IMR-90 (cell line): ENCODE results near the gene TNP1. TPM values are rescaled to one million over a fixed set of nuclear protein-coding genes. Genes with fewer than 3 reads are reported as not detected.

Experiments used
- ATAC-seq: fragments of 200-7000 bp; cut with Tn5 transposase; 2 replicates; pipeline ENCODE4 v1.9.1; 2020; ENCODE audit warnings: low read depth, mild to moderate bottlenecking, moderate library complexity
- BruUV-seq: library from RNA; stranded (reverse); fragments of 400-500 nt; replicated peaks from 2 replicates; lab custom pipeline; 2021; lab: Mats Ljungman, UMichigan
- CTCF ChIA-PET: fragments of 300-600 bp; formaldehyde crosslinking; extraction: SDS; loops from one replicate; lab custom pipeline; 2021; ENCODE audit warnings: antibody characterized with exemption; lab: Yijun Ruan, JAX
- POLR2A ChIA-PET: fragments of 300-600 bp; sonication (Branson Sonifier 250); formaldehyde crosslinking; loops from one replicate; lab custom pipeline; 2022; ENCODE audit warnings: antibody characterized with exemption; ENCODE audit not compliant: unreplicated experiment; lab: Charles Lee
- DNase-seq: peaks from one replicate; pipeline ENCODE4 v3.0.0; 2013
- H2AFZ ChIP-seq: replicated peaks from 2 replicates; pipeline ENCODE3; 2013; ENCODE audit warnings: low read length, mild to moderate bottlenecking; ENCODE audit not compliant: poor library complexity
- H2AK5ac ChIP-seq: 2 replicates; pipeline ENCODE4 v1.6.1; 2013; ENCODE audit warnings: low read depth, low read length, inconsistent platforms
- H2AK9ac ChIP-seq: replicated peaks from 2 replicates; pipeline ENCODE3; 2013; ENCODE audit warnings: mild to moderate bottlenecking, low read depth, low read length, moderate library complexity; ENCODE audit not compliant: poor library complexity
- H2BK120ac ChIP-seq: 2 replicates; pipeline ENCODE4 v1.6.1; 2013; ENCODE audit warnings: low read depth, low read length, inconsistent platforms
- H2BK15ac ChIP-seq: 3 replicates; pipeline ENCODE4 v1.6.1; 2013; ENCODE audit warnings: low read depth, low read length, inconsistent platforms
- H2BK20ac ChIP-seq: 2 replicates; pipeline ENCODE4 v1.6.1; 2013; ENCODE audit warnings: low read depth, mild to moderate bottlenecking, inconsistent platforms, low read length, moderate library complexity
- H2BK5ac ChIP-seq: 2 replicates; pipeline ENCODE4 v1.6.1; 2013; ENCODE audit warnings: mild to moderate bottlenecking, low read depth, low read length, inconsistent platforms; ENCODE audit not compliant: poor library complexity, severe bottlenecking
- H3K14ac ChIP-seq: replicated peaks from 2 replicates; pipeline ENCODE4 v1.6.1; 2013; ENCODE audit warnings: low read depth, low read length, inconsistent platforms
- H3K18ac ChIP-seq: 2 replicates; pipeline ENCODE4 v1.6.1; 2013; ENCODE audit warnings: low read depth, low read length, control low read depth
- H3K23ac ChIP-seq: 2 replicates; pipeline ENCODE4 v1.6.1; 2013; ENCODE audit warnings: low read depth, low read length, inconsistent platforms
- H3K27ac ChIP-seq: 2 replicates; pipeline ENCODE4 v1.5.1; 2013; ENCODE audit warnings: mild to moderate bottlenecking, control low read depth, low read length; ENCODE audit not compliant: insufficient read depth
- H3K27me3 ChIP-seq: 2 replicates; pipeline ENCODE4 v1.6.1; 2013; ENCODE audit warnings: low read length; ENCODE audit not compliant: control insufficient read depth, insufficient read depth
- H3K36me3 ChIP-seq: 2 replicates; pipeline ENCODE4 v1.6.1; 2013; ENCODE audit warnings: low read length, mixed read lengths; ENCODE audit not compliant: control insufficient read depth, insufficient read depth
- H3K4ac ChIP-seq: 2 replicates; pipeline ENCODE4 v1.6.1; 2013; ENCODE audit warnings: low read depth, low read length, inconsistent platforms
- H3K4me1 ChIP-seq: 2 replicates; pipeline ENCODE4 v1.6.1; 2013; ENCODE audit warnings: low read length, mixed read lengths; ENCODE audit not compliant: control insufficient read depth, insufficient read depth
- H3K4me2 ChIP-seq: 2 replicates; pipeline ENCODE4 v1.6.1; 2013; ENCODE audit warnings: low read depth, mild to moderate bottlenecking, control low read depth, low read length, moderate library complexity
- H3K4me3 ChIP-seq: 2 replicates; pipeline ENCODE4 v1.5.1; 2013; ENCODE audit warnings: low read depth, mild to moderate bottlenecking, control low read depth, low read length, moderate library complexity; ENCODE audit not compliant: insufficient read depth
- H3K56ac ChIP-seq: 2 replicates; pipeline ENCODE4 v1.6.1; 2013; ENCODE audit warnings: low read length, inconsistent platforms; ENCODE audit not compliant: insufficient read depth; ENCODE audit errors: extremely low read depth
- H3K79me1 ChIP-seq, 2 experiments: 2 replicates each; pipeline ENCODE4 v1.6.1; 2013; ENCODE audit warnings: low read length in 2 of 2, inconsistent platforms in 1 of 2, low read depth in 1 of 2
- H3K9ac ChIP-seq: 2 replicates; pipeline ENCODE4 v1.6.1; 2013; ENCODE audit warnings: low read depth, low read length, control low read depth
- H3K9me1 ChIP-seq: 2 replicates; pipeline ENCODE4 v1.6.1; 2013; ENCODE audit warnings: low read length, inconsistent platforms; ENCODE audit not compliant: insufficient read depth
- H3K9me3 ChIP-seq: 2 replicates; pipeline ENCODE4 v1.6.1; 2013; ENCODE audit warnings: low read length; ENCODE audit not compliant: control insufficient read depth, insufficient read depth
- H4K20me1 ChIP-seq: 2 replicates; pipeline ENCODE4 v1.6.1; 2013; ENCODE audit warnings: low read length, inconsistent platforms; ENCODE audit not compliant: insufficient read depth
- H4K5ac ChIP-seq: 2 replicates; pipeline ENCODE4 v1.6.1; 2013; ENCODE audit warnings: mild to moderate bottlenecking, low read depth, low read length, control low read depth
- H4K8ac ChIP-seq, 2 experiments: 2 replicates each; pipeline ENCODE4 v1.6.1; 2013; ENCODE audit warnings: low read depth in 2 of 2, low read length in 2 of 2, control low read depth in 1 of 2, inconsistent platforms in 1 of 2
- H4K91ac ChIP-seq: 2 replicates; pipeline ENCODE4 v1.6.1; 2013; ENCODE audit warnings: low read depth, low read length, inconsistent platforms; ENCODE audit not compliant: insufficient read depth
- CEBPB ChIP-seq: IDR thresholded peaks from 2 replicates; pipeline ENCODE4 v1.6.1; 2012; ENCODE audit warnings: low read depth, low read length, improper control_type of control experiment
- CTCF ChIP-seq: conservative IDR thresholded peaks from 2 replicates; pipeline ENCODE4 v1.5.1; 2012; ENCODE audit warnings: mild to moderate bottlenecking, low read depth, low read length, improper control_type of control experiment
- WGBS, 2 experiments: methylation state at CpG; one replicate each; pipeline versions ENCODE4 v1.1.5 to v1.1.7; 2013; ENCODE audit warnings: missing lambda C conversion rate in 2 of 2; ENCODE audit not compliant: insufficient read length in 1 of 2; ENCODE audit errors: extremely low coverage in 2 of 2; 5-methylcytosine and 5-hydroxymethylcytosine counted together
- dilution Hi-C: fragments of 300-500 bp; cut with HindIII; formaldehyde crosslinking; loops from one replicate; pipeline ENCODE4 v1.14.3; 2018; ENCODE audit warnings: low sequenced_read_pairs; ENCODE audit not compliant: unreplicated experiment
- in situ Hi-C: fragments of 300-500 bp; cut with MboI; formaldehyde crosslinking; loops from 3 replicates; pipeline ENCODE4 v1.14.3; 2019; ENCODE audit warnings: low sequenced_read_pairs, inconsistent platforms, mixed read lengths
- intact Hi-C: fragments of 100-400 bp; cut with micrococcal nuclease; formaldehyde crosslinking; loops from 2 replicates; pipeline ENCODE4 v1.10.0; 2022
- polyA plus RNA-seq, 3 experiments: library from polyadenylated mRNA; depleted of rRNA; stranded (reverse); fragments of >200 nt; gene quantifications; 2 replicates each; pipeline ENCODE4 v1.2.3, GENCODE V29; 2012; ENCODE audit warnings: low replicate concordance in 1 of 3
- total RNA-seq: library from RNA; depleted of rRNA; stranded (reverse); fragments of >200 nt; gene quantifications from 2 replicates; pipeline ENCODE4 v1.2.3, GENCODE V29; 2012

The TNP1 gene
- total and polyA plus RNA-seq, 2 of the 4 experiments (the other 2 are of a cell fraction), result not detected

GRCh38 chr2:216865658-216866057, 5.8 kb upstream of the TNP1 start (continued):
- TF ChIP-seq CTCF (no peak), CEBPB (no peak)

GRCh38 chr2:216863946-216864345, 4.1 kb upstream of the TNP1 start:
- Histone ChIP-seq H3K4ac (no peak overlapping the region), H4K91ac (no peak overlapping the region; the same call in 1 of the 2 replicates), H3K9me3 (no peaks in the 10 kb centered on the region; the same call in 1 of the 2 replicates), H4K5ac (no peak overlapping the region), H3K4me3 (no peak overlapping the region), H3K27me3 (no peaks in the 10 kb centered on the region), H3K9ac (no peak overlapping the region), H3K4me1 (peaks cover 2% of the 10 kb centered on the region; the same call in 1 of the 2 replicates), H3K36me3 (no peaks in the 10 kb centered on the region), H2AK9ac (no peak overlapping the region), H2BK20ac (no peak overlapping the region), H4K20me1 (no peaks in the 10 kb centered on the region), H2AK5ac (no peak overlapping the region), H2AFZ (no peak overlapping the region), H2BK5ac (no peak overlapping the region), H2BK120ac (no peak overlapping the region), H3K9me1 (no peaks in the 10 kb centered on the region), H3K4me2 (no peak overlapping the region), H3K56ac (no peak overlapping the region), H3K79me1 (no peaks in the 10 kb centered on the region), H3K27ac (no peak overlapping the region), H3K23ac (no peak overlapping the region), H3K18ac (no peak overlapping the region; the same call in 1 of the 2 replicates), H4K8ac (no peak overlapping the region), H3K14ac (peak overlapping the region; percentile 14; the same call in 1 of the 2 replicates), H2BK15ac (no peak overlapping the region)
- no peak for TF ChIP-seq CTCF
- ATAC-seq, result no peak
- in situ Hi-C loops, result no loop called here
- intact Hi-C loops, result no loop called here
- WGBS, 2 experiments, result no CpG with 5 or more reads among the region's 4 CpGs
- DNase-seq, result peak; percentile 8
- BruUV-seq, result no TSS peak
- dilution Hi-C loops, result no loop called here
- ChIA-PET POLR2A (no interaction called here), CTCF (no interaction called here)
